Bladder microvascular endothelial cell (primary cell): ENCODE data around the gene ITGB6. TPM values are rescaled to one million over a fixed set of nuclear protein-coding genes. Genes with fewer than 3 reads are reported as not detected.

Experiments
- total RNA-seq: library from RNA; depleted of rRNA; stranded (reverse); fragments of >200 nt; gene quantifications from 2 replicates; pipeline ENCODE4 v1.2.3, GENCODE V29; 2014

The ITGB6 gene
- not detected in 2 replicates for total RNA-seq

GRCh38 chr2:160199683-160200389 is at the start of gene ITGB6:
Gene ITGB6, minus strand, starts transcription at chr2:160200272. Its CDS starts 209 bp downstream, at chr2:160200063.

GRCh38 chr2:160062292-160063005 is 137.6 kb downstream of the ITGB6 start, which contains the start of gene PLA2R1:
Gene PLA2R1, minus strand, starts transcription at chr2:160062615. Its CDS starts 212 bp downstream, at chr2:160062403.

Other genes starting within 250 kb of the ITGB6 start
- 6.5 and 37.4 TPM in 2 replicates for gene PLA2R1, start 137.7 kb downstream of the ITGB6 start, total RNA-seq